ENCODE data around the gene ADARB2. TPM values are rescaled to one million over a fixed set of nuclear protein-coding genes. Genes with fewer than 3 reads are reported as not detected.
"Not testable (repeated sequence)": the region's sequence is repeated elsewhere in the genome, so short reads cannot be mapped to it uniquely, and the experiment has no call there.

Gene ADARB2
- total RNA-seq, 4 donors from 2014 or later = 0.13 to 6.1 (median 0.57) TPM

DNA sequence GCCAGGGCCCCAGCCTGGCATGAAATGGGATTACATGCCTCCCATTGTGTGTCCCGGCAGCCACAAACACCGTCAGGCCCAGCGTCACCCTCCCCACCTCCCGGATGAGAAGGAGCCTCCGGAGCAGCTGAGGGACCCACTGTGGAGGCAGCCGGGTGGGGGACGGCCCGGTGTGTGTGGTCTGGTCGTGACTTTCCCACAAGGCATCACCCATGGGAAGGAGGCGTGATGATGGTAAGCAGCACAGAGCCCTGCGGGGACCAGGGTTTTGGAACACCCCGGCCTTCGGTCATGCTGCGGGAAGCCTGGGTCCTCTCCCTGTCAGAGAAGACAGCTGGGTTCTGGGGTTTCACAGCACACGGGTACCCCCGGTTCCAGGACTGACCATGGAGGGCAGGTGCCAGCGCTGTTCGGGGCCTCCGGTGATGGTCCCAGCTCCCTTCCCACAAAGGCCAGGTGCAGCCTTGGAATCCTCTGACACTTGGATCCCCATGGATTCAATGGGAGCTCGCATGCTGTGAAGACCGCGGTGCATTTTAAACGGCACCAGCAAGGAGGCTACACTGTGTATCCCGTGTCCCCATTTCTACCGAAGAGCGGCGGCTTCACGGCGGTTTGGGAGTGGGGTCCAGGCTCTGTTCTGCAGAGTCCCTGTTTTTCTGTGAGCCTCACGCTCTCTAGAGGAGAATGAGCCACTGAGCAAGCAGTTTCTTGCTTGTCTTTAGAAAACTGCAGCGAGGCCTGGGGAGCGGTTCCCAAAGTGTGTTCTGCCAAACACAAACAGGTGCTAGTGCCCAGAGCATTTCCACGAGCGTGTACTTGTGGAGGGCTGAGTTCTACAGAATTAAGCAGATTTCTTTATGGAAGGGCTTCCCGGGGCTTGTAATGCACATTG, 336.0 kb downstream of the ADARB2 start:
- DNase-seq (ENCODE audit: low spot score) = no peak
- TF ChIP-seq, protein P1, sequence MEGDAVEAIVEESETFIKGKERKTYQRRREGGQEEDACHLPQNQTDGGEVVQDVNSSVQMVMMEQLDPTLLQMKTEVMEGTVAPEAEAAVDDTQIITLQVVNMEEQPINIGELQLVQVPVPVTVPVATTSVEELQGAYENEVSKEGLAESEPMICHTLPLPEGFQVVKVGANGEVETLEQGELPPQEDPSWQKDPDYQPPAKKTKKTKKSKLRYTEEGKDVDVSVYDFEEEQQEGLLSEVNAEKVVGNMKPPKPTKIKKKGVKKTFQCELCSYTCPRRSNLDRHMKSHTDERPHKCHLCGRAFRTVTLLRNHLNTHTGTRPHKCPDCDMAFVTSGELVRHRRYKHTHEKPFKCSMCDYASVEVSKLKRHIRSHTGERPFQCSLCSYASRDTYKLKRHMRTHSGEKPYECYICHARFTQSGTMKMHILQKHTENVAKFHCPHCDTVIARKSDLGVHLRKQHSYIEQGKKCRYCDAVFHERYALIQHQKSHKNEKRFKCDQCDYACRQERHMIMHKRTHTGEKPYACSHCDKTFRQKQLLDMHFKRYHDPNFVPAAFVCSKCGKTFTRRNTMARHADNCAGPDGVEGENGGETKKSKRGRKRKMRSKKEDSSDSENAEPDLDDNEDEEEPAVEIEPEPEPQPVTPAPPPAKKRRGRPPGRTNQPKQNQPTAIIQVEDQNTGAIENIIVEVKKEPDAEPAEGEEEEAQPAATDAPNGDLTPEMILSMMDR (IDR thresholded peaks at IDR 0.05) = no peak
- no peak for ATAC-seq (ENCODE audit: low FRiP score)

DNA sequence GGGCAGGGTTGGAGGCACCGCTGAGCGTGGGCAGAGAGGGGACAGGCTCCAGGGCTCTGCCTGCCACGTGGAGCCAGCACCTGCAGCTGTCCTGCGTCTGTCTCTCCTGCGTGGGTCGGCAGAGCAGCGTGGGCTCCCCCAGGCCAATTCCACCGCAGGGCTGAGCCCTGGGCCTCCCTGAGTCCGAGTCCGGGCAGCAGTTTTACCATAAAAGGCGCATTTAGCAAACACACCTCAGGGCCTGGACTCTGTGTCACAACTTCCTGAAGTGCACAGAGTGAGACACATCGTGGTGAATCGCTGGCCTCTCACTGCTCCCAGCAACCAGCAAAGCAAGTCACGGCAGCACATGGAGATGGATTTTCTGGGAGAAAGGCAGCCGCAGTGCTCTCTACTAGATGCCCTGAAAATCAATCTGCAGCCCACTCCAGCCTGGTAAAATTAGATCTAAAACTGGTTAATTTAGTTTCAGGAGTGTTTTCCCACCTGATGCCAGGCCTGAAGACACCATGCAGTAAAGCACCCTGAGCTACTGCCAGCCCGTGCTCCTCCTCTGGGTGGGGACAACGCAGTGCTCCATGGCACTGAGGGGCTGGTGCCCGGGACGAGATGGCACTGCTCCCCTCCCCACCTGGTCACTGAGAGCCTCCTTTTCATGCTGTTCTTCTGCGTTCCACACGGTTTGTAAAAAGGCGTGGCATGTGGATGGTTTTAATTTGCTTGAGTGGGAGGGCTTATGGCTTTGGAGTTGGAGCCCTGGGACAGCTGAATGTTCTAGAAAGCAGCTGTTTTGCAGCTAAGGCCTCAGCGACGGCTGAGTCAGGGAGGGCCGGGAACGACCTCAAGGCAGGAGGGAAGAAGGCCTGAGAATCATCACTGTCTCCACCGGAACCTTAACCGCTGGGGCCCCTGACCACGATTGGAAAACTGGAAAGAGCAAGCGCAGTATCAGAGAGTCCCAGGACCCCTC, 336.9 kb downstream of the ADARB2 start:
- no peak for ATAC-seq (ENCODE audit: low FRiP score)
- TF ChIP-seq, protein P1 (IDR thresholded peaks at IDR 0.05) = no peak
- DNase-seq (ENCODE audit: low spot score) = no peak

DNA sequence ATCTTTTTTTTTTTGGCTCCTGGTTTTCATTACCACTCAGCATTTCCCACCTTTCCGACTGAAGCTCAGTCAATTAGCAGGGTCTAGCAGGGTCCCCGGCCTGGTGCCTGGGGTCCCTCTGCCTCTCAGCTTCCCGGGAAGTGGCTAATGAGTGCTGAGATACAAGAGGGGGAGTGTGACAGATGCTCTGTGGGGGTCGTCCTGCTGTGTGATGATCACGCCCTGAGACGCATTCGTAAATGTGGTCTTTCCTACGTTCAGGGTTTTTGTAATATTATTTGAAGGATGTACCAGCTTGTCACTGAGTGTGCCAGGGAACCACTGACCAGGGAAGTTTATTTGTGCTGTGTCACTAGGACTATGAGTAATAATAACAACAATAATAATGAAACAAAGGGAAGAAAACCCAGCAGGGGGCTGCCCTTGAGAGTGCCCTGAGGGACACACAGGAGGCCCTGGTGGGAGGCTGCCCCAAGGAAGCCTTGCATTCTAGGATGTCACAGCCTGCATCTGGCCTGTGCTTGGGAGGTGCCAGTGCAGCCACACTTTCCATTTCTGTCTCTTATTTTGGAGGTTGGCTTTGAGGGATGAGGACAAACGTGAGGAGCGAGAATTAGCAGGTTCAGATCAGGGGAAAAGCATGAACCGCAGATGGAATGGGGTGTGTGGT, 337.8 kb downstream of the ADARB2 start:
- TF ChIP-seq, protein P1 (IDR thresholded peaks at IDR 0.05) = no peak
- DNase-seq (ENCODE audit: low spot score) (no peak), ATAC-seq (ENCODE audit: low FRiP score) (no peak)

DNA sequence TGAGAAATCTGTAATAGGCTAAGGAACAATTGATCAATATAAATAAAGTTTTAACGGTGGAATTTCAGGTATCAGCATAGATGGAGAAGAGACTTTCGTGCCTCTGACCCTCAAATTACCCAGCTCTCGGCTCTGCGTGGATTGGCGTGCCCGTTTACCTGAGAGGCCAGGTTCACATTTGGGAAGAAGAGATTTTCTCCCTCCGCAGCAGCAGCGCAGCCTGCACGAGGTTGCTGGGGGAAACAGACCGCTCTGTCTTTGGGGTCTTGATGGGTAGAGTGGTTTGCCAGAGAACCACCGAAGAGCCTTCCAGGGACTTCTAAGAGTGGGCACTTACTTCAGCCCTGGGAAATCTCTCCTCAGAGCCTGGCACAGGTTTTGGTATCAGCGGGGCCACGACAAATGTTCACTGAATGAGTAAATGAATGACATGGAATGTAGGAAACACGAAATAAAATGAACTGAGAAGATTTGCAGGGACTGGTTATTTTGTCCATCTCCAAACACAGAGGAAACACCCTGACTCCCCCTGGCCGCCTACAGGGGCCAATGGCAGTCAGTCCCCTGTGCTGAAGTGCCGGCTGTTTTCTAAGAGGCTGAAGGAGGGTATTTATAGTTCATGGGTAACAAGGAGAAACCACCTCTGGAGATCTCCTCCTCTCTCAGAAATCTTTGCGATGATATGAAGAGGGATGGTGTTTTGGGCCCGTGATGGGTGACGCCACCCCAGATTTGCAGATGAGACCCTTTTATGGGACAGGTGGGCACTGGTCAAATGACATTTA, 338.5 kb downstream of the ADARB2 start:
- TF ChIP-seq, protein P1 (IDR thresholded peaks at IDR 0.05) = no peak
- no peak for ATAC-seq (ENCODE audit: low FRiP score)
- no peak for DNase-seq (ENCODE audit: low spot score)

DNA sequence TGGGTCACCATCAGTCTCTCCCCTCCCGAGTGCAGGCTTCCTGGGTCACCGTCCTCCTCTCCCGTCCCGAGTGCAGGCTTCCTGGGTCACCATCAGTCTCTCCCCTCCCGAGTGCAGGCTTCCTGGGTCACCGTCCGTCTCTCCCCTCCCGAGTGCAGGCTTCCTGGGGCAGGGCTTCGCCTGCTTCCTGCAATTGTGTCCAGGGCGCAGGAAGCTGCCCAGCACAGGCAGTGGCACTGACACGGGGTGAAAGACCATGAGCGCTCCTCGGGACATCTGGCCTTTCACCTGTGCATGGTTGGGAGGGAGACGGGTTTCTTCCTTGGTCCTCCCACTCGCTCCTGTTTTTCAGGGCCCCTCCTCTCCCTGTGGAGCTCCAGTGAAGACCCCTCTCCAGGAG, 339.2 kb downstream of the ADARB2 start:
- not testable (repeated sequence) for DNase-seq (ENCODE audit: low spot score); ATAC-seq (ENCODE audit: low FRiP score)

DNA sequence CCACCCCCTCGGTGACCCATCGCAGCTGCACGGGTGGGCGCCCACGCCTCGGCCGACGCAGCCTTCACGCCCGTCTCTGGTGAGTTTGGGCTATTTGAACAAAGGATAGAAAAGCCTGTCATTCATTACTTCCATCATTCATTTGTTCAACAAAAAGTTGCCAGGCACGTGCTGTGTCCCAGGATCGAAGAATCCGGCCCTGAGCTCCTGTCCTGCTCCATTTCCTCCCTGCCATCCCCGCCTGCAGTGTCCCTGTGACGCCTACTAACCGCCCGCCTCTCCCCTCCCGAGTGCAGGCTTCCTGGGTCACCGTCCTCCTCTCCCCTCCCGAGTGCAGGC, 341.1 kb downstream of the ADARB2 start:
- no peak for DNase-seq (ENCODE audit: low spot score)
- TF ChIP-seq, protein P1 (IDR thresholded peaks at IDR 0.05) = no peak
- no peak for ATAC-seq (ENCODE audit: low FRiP score)
